ENCODE results near the gene STAT3. TPM values are rescaled to one million over a fixed set of nuclear protein-coding genes. Genes with fewer than 3 reads are reported as not detected.
A peak's percentile ranks its signal among the peaks of the same experiment; 100 is the strongest.

The STAT3 gene
- total and polyA plus RNA-seq, 2 of the 13 experiments (the other 11 are each of a cell fraction or from before 2014, with no cell fraction given) = 61.8 to 62.4 TPM

DNA sequence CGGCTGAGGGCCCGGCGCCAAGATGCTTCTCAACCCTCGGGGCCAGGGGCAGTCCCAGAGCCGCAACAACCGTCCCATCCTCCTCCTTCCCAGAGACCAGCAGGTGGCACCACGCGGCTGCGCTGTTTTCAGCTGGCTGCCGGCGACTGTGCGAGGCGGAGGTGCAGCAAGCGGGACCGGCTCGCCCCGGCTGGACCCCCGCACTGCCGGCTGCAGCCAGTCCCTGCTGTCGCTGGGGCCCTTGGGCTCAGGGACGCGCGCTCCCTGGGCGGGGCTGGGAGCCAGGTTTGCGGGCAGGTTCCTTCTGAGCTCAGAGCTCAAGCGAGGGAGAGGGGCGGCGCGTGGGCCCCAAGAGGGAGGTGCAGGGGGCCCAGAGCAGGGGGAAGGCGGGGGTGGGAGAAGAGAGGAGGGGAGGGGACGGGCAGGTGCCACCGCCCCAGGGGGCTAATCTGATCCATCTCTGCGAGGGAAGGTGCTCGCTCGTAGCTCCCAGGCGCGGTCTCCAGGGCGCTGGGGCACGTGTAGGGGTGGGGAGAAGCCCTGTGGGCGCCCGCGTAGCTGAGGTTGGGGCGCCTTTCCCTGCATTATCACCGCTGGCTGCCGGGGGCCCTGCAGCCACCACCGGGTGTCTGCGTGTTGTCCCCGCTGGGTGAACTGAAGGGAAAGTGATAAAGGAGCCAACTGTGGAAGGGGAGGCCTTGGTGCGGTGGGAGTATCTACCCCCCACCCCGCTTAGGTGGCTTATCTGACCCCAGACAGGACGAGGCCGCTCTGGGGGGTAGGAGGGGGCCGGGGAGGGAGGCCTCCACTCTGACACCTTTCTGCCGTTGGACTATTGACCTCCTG is 75.7 kb downstream of the STAT3 start (continued):
- TF ChIP-seq, protein P1, sequence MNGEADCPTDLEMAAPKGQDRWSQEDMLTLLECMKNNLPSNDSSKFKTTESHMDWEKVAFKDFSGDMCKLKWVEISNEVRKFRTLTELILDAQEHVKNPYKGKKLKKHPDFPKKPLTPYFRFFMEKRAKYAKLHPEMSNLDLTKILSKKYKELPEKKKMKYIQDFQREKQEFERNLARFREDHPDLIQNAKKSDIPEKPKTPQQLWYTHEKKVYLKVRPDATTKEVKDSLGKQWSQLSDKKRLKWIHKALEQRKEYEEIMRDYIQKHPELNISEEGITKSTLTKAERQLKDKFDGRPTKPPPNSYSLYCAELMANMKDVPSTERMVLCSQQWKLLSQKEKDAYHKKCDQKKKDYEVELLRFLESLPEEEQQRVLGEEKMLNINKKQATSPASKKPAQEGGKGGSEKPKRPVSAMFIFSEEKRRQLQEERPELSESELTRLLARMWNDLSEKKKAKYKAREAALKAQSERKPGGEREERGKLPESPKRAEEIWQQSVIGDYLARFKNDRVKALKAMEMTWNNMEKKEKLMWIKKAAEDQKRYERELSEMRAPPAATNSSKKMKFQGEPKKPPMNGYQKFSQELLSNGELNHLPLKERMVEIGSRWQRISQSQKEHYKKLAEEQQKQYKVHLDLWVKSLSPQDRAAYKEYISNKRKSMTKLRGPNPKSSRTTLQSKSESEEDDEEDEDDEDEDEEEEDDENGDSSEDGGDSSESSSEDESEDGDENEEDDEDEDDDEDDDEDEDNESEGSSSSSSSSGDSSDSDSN (CRISPR knock-in tag; IDR thresholded peaks at IDR 0.05) = peak; percentile 99
- TF ChIP-seq ATF3 (CRISPR knock-in tag; IDR thresholded peaks at IDR 0.05) (0 out of 2 replicates have a peak, but pooled peaks have one; percentile 40), ZNF160 (CRISPR knock-in tag; IDR thresholded peaks at IDR 0.05) (no peak; the same call in 1 of the 2 replicates), MXD1 (CRISPR knock-in tag; IDR thresholded peaks at IDR 0.05) (peak; percentile 92), ZFYVE20 (CRISPR knock-in tag; IDR thresholded peaks at IDR 0.05; ENCODE audit: borderline replicate concordance, low read depth) (no peak), ZNF644 (CRISPR knock-in tag; IDR thresholded peaks at IDR 0.05; ENCODE audit: low read depth) (0 out of 2 replicates have a peak, but pooled peaks have one; percentile 26), ZNF446 (CRISPR knock-in tag; IDR thresholded peaks at IDR 0.05) (0 out of 2 replicates have a peak, but pooled peaks have one; percentile 76), ZNF10 (CRISPR knock-in tag; IDR thresholded peaks at IDR 0.05; ENCODE audit: borderline replicate concordance, low read depth) (no peak), KDM3A (CRISPR knock-in tag; IDR thresholded peaks at IDR 0.05; ENCODE audit: low read depth) (peak; percentile 91), ZNF598 (CRISPR knock-in tag; IDR thresholded peaks at IDR 0.05; ENCODE audit: borderline replicate concordance) (no peak), ZKSCAN8 (CRISPR knock-in tag; IDR thresholded peaks at IDR 0.05; ENCODE audit: borderline replicate concordance) (no peak), ZC3H13 (CRISPR knock-in tag; IDR thresholded peaks at IDR 0.05) (peak; percentile 68; the same call in 1 of the 2 replicates), STAT5B (CRISPR knock-in tag; IDR thresholded peaks at IDR 0.05) (no peak), ZNF761 (CRISPR knock-in tag; conservative IDR thresholded peaks at IDR 0.05) (peak; percentile 94; the same call in 1 of the 2 replicates), ZNF460 (CRISPR knock-in tag; IDR thresholded peaks at IDR 0.05; ENCODE audit: borderline replicate concordance) (peak; percentile 68; the same call in 1 of the 2 replicates), ZFY (CRISPR knock-in tag; IDR thresholded peaks at IDR 0.05) (peak; percentile 54), ZNF207 (IDR thresholded peaks at IDR 0.05; ENCODE audit: borderline replicate concordance) (no peak), POLR2A (IDR thresholded peaks at IDR 0.05; ENCODE audit: insufficient read depth in 1 of 2, low read depth in 2 of 2, low read length in 2 of 2) (peak in 1 of 2 experiments; percentile 56; a peak in 1 of 4 replicates), PRPF4 (IDR thresholded peaks at IDR 0.05; ENCODE audit: low read depth, low read length, poor library complexity, severe bottlenecking) (no peak), ZFP1 (CRISPR knock-in tag; IDR thresholded peaks at IDR 0.05) (no peak), ATF7-NPFF (CRISPR knock-in tag; IDR thresholded peaks at IDR 0.05; ENCODE audit: low read depth) (peak; percentile 81), ZNF292 (CRISPR knock-in tag; IDR thresholded peaks at IDR 0.05; ENCODE audit: borderline replicate concordance, low read depth) (0 out of 2 replicates have a peak, but pooled peaks have one; percentile 42), FOXM1 (CRISPR knock-in tag; IDR thresholded peaks at IDR 0.05) (0 out of 2 replicates have a peak, but pooled peaks have one; percentile 8), MED1 (CRISPR knock-in tag; IDR thresholded peaks at IDR 0.05) (peak; percentile 50; the same call in 1 of the 2 replicates), ZKSCAN1 (IDR thresholded peaks at IDR 0.05; ENCODE audit: low read length) (no peak)
- TF ChIP-seq, protein P2, sequence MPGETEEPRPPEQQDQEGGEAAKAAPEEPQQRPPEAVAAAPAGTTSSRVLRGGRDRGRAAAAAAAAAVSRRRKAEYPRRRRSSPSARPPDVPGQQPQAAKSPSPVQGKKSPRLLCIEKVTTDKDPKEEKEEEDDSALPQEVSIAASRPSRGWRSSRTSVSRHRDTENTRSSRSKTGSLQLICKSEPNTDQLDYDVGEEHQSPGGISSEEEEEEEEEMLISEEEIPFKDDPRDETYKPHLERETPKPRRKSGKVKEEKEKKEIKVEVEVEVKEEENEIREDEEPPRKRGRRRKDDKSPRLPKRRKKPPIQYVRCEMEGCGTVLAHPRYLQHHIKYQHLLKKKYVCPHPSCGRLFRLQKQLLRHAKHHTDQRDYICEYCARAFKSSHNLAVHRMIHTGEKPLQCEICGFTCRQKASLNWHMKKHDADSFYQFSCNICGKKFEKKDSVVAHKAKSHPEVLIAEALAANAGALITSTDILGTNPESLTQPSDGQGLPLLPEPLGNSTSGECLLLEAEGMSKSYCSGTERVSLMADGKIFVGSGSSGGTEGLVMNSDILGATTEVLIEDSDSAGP (CRISPR knock-in tag; IDR thresholded peaks at IDR 0.05; ENCODE audit: borderline replicate concordance) = peak; percentile 92
